GM10266 (cell line): ENCODE measurements around the gene ETV3.

Experiments
- DNase-seq: peaks from one replicate; pipeline ENCODE4 v3.0.0; 2012; ENCODE audit errors: extremely low spot score
- CTCF ChIP-seq: IDR thresholded peaks from 2 replicates; pipeline ENCODE4 v1.5.1; 2012; ENCODE audit warnings: mild to moderate bottlenecking, low read depth; ENCODE audit not compliant: control insufficient read depth, insufficient read depth; ENCODE audit errors: missing control alignments

ETV3 gene

GRCh38 chr1:157144509-157144908 is 6.3 kb upstream of the ETV3 start:
- TF ChIP-seq CTCF: no peak
- no peak for DNase-seq

GRCh38 chr1:157142765-157143423 is 4.7 kb upstream of the ETV3 start:
- no peak for TF ChIP-seq CTCF

GRCh38 chr1:157142201-157142600 is 4.0 kb upstream of the ETV3 start:
- TF ChIP-seq CTCF: no peak

More at GRCh38 chr1:157142765-157143423, 4.7 kb upstream of the ETV3 start:
- no peak for DNase-seq

GRCh38 chr1:157141212-157141855 is 3.1 kb upstream of the ETV3 start:
- TF ChIP-seq CTCF: no peak
- no peak for DNase-seq

More at GRCh38 chr1:157142201-157142600, 4.0 kb upstream of the ETV3 start:
- DNase-seq: no peak

GRCh38 chr1:157140063-157140588 is 1.9 kb upstream of the ETV3 start:
- DNase-seq: no peak
- no peak for TF ChIP-seq CTCF

GRCh38 chr1:157139052-157139715 is 989 bp upstream of the ETV3 start:
- no peak for TF ChIP-seq CTCF
- no peak for DNase-seq
